Smooth muscle cell of the brain vasculature (primary cell): ENCODE measurements around the gene PTGER3.
A peak's percentile ranks its signal among the peaks of the same experiment; 100 is the strongest.

Experiments used
- DNase-seq: peaks from one replicate; pipeline ENCODE4 v3.0.0-alpha.2; 2012; ENCODE audit warnings: low read depth, low spot score

The PTGER3 gene

DNA sequence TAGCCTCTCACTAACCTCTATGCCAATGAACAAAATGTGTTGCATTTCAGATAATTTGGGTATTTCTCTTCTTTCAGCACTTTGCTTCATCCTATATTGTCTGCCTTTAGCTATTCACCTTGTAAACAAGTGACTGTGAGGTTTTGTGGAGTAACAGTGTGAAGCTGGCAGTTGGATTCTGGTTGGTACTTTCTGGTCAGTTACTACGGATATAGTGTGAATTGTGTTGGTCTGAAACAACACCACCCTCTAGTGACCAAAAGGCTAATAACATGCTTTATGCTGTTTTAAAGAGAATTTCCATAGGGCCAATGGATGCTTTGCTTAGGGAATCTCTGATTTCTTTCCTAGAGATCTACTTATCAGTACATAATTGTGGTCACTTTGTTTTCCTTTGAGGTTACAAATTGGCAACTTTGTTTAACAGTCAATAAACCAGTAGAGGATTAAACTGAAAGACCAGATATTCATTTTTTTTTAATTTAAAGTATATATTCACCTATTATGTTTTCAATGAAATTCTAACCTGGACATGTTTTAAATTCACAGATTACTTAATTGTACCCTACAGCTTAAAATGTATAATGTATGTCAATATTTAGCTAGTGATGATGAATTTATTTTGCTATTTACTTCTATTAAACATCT lies 2.5 kb upstream of the PTGER3 start:
- DNase-seq = peak; percentile 44

DNA sequence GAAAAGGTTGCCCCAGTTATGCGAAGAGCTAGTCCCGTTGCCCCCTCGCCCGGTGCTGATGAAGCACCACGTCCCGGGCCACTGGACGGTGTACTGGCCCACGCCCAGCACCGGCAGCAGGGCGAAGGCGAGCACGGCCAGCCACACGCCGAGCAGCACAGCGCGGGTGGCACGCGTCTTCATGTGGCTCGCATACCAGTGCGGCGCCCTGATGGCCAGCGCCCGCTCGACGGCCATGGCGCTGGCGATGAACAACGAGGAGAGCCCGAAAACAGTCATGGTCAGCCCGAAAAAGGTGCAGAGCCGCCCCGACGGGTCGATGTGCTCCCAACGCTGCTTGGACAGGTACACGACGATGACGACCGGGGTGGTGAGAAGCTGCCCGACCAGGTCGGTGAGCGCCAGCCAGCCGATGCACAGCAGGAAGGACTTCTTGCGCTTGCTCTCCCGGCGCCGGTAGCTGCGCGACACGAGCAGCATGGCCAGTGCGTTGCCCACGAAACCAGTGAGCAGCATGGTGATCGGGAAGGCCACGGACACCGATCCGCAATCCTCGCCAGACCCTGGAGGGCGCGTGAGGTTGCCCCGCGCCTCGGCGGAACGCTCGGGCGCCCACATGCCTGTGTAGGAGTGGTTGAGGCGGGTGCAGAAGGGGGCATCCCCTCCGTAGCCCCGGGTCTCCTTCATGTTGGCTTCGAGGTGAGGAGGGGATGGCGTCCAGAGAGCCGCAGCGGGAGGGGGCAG lies 553 bp downstream of the PTGER3 start:
- DNase-seq = no peak

DNA sequence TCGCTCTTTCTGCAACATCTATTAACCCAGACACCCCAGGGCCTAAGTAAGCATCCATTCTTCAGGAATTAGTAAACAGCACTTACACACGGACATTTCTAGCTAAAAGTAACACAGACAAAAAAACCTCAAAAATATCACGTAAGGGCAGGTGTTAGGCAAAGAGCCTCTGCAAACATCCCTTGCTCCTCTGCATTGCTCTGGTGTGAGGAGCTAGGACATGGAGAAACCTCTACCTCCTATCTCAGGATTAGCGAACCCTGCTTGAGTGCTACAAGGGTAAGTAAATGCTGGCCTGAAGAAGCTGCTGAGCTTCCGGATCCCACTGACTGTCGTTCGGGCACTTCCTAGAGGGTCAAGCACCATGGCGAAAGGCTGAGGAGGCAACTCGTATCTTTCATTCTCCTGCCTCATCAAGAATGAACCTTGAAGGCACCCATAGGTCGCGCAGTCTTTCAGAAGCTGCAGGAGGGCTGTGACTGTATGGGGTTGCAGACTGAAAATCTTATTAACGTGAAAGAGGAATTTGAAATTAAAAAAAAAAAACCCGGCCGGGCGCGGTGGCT lies 2.1 kb downstream of the PTGER3 start:
- DNase-seq = no peak

DNA sequence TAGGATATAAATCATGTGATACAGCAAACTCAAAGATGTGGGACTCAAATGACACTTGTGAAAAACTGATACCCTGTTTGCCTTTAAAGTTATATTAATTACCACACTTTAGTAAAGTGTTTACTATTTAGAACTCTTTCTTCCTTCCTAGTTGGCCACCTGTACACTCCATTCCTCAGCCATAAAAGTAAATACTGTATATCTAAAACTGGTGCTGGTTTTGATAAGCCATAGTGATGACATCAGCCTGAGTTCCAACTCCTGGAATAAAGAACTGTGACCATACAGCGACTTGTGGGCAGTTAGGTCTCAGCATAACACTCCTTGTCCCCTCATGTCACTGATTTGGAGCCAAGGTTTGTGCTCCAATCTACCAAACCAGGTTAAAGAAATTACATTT lies 2.8 kb downstream of the PTGER3 start:
- no peak for DNase-seq

DNA sequence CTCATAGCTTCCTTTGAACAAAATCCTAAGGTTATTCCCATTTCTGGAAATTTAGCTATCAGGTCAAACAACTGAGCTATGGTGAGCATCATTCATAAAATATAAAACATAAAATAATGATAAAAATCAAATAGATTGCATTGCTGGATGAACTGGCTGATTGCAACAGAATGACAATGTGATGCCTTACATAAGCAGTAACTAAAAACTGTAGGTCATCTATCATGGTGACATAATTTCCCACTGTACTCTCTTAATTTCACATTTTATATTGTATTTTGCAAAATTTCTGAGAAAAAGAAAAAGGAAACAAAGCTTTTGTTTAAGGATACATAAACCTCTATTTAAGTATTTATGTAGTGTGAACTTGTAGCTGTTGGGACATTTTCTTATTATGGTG lies 4.6 kb downstream of the PTGER3 start:
- DNase-seq = no peak

DNA sequence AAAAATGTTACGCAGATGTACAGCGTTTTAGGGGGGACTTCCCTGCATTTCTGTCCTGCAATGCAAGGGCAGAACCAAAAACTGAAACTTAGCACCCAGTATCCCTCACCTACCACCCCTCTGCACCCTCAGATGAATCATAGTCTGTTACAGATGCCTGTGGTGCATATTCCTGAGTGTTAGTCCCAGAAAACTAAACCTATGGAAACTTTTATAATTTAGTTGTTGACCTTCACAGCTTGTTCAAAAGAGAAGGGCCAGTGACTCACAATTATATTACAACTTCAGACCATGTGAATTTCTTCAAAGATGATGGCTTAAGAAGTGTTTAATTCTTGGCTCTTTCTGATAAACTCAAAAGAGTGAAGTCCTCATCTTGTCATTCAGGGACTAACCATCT lies 5.8 kb downstream of the PTGER3 start:
- DNase-seq = no peak

DNA sequence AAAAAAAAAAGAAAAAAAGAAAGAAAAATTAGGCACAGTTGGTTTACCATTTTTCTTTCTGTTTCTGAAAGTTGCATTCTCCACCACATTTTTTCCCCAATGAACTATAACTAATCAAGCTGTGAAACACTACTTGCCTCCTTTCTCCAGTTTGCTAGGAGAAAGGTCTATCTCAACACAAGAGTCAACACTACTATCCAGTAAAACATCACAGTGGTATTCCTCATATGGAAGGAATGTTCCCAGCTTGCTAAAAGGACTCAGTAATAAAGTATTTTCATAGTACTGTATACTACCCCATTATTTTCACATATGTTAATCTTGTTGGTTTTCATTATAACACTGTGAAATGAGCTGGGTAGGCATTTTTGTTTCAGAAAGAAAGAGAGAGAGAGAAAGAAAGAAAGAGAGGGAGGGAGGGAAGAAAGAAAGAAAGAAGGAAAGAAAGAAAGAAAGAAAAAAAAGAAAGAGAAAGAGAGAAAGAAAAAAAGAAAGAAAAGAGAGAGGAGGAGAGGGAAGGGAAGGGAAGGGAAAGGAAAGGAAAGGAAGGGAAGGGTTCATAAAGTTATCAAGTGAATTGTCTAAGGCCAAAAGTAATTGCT lies 7.9 kb downstream of the PTGER3 start:
- DNase-seq = no peak

DNA sequence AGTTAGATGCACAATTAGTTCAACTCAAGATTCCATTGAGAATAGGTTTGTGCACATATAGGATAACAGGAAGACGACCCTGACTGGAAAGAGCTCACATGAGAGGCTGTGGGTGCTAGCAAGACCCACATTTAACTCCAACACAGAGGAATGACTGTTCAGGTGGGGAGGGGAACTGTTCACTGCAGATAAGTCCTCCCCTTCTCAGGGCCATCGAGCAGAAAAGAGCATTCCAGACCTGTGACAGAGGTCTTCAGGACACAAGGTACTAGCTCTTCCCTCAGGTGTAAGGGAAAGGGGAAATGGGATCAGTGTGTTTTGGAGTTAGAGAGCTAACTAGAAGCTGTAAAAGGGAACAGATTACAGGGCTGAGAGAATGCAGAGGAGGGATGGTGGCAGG lies 8.7 kb downstream of the PTGER3 start:
- DNase-seq = no peak

DNA sequence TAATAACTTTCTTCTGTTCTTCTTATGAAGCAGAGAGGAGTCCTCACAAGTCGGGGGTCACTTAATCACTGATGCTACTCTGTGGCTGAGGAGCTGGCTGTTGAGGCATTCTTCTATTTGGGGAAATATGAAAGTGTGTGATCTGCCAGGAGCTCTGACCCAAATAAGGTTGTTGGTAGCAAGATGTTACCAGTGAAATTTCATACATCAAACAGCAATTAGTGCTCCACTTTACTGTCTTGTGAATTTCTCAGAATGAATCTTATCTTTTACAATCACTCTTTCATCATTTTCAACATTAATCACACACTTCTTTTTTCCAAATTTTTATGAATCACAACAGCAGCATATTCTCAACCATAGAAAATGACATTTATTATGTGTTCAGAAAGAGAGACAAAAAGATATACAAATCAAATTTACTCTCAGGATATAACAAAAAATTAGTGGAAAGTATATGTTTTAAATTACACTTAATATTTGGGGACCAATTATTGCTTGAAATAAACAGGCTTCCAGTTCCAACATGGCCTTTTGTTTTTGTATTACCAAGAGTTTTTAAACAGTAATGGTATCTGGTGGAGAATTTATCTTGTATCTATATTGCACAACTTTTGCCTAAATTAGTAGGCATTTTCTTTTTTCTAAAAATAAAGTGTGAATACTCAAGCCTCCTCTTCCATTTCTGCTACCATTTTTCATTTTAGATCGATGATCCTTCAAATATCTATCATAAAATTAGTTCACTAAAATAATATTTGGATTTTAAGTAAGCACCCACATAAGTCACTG lies 9.6 kb downstream of the PTGER3 start:
- no peak for DNase-seq

DNA sequence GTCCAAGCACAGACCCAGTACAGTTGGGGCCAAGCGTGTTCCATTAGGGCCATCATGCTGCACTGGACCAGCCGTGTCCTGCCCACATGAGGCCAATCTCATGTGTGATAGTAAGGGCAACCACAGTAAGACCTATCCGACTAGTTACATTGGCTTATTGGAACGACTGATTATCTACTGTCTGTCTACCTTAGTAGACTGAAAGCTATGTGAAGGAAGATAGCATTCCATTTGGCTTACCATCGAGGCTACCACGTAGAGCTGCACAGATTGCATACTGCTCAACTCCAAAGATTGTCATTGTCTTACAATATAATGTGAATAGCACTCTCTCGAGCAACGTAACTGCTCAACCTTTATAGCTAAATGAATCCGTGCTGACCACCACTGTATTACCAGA lies 10.6 kb downstream of the PTGER3 start:
- no peak for DNase-seq

DNA sequence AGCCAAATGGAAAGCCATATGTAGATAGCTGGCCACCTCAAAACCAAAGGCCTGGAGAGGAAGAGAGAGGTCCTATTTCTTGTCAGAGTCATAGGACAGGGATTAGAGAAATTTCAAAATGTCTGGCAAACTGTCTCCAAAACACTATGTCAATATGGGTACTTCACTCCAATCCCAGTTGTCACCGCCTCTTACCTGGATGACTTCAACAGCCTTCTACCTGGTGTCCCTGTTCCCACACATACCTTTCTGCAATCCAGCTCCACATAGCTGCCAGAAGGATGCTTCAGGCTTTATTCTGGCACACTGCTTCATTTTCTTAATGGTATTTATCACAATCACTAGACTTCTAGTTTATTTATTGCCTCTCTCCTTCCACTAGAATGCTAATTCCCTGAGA lies 14.5 kb downstream of the PTGER3 start:
- DNase-seq = no peak

DNA sequence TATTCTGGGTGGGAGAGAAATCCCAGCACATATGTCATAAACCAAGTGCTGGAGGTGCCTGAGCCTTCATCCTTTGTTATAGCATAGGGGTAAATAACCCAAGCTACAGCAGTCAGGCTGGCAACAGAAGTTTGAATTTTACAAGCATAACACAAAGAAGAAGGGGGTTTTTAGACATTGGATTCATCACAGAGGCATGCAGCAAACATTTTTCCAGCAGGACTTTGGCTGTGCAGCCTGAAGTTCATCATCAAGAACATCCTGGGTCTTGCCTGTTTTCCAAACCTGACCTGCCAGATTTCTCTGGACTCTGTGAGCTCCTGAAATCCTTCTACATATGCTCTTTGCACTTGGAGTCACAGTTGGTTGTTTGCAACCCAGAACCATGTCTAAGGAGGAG lies 16.2 kb downstream of the PTGER3 start:
- no peak for DNase-seq

DNA sequence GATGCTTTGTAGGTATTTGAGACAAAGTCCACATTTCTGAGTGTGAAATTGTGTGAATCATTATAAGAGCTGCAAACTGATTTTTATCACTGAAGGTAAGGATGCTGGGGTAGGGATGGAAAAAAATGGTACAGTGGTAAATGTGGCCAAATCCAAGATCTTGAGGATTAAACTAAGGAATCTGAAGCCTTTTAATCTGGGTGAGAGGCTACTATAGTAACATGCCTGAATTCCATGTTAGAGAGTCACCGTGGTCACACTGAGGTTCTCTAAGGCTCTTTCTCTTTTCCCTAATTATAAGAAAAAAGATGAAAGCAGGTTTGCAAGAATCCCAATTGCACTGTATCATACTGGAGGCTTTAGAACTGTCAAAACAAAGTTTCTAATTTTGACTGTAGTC lies 17.6 kb downstream of the PTGER3 start:
- no peak for DNase-seq

DNA sequence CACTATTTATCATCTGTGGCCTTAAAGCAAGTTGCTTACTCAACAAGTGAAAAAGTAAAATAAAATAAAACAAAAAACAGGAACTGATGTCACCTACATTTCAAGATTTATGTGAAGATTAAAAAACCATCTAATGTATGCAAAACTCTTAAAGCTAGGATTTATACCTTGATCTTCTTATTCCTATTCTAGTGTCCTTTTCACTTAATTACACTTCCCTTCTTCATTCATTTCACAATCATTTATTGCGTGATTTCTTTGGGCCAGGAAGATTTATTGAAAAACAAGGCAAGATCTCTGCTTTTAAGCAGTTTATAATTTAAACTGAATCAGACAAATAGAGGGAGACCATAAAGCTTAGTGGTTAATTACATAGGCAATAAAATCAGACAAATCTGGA lies 18.6 kb downstream of the PTGER3 start:
- no peak for DNase-seq

DNA sequence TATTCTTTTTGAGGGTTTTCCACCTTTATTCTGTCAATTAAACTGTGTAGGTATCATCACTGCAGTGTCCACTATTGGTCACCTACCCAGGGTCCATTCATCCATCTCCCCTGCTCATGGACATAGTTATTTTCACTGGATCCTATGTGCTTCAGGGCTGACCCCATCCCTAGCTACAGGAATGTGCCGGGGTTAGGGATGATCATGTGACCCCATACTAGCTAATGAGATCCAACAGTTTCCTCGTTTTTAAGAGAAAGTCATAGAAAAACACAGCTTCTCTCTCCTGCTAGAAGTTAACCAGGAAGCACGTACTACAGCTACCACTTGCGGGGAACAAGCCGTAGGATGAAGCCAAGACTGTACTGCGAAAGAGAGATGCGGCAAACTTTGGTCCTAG lies 19.6 kb downstream of the PTGER3 start:
- DNase-seq = no peak

DNA sequence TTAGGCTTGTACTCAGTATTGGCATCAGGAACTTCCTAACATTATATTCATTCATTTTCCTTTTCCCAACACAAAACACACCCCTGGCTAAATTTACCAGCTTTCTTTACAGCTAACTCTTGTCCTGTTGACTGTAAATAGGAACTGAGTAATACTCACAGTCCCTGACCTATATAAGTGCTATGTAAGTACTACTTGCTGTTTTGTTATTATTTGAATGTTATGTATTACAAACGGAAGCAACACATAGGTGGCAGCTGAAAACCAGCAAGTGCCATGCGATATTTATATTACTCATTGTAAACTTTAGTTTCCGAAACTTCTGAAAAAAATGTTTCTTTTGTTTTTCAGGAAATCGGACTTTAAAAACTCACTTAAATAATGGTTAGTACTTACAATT lies 21.5 kb downstream of the PTGER3 start:
- DNase-seq = no peak

DNA sequence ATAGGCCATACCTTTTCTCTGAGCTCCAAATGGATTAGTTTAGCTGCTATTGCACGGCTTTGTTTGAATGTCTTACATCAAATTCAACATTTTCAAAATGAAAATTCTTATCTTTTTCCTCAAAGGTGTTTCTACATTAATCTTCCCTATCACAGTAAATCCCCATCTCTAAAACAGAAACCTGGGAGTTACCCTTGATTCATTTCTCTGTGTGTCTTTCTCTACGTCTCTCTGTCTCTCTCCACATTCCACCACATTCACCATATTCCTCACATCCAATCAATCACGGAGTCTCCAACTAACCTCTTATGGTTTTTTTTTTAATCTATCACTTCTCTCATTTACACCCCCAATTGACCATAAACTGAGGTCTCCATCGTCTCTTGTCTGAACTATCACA lies 24.1 kb downstream of the PTGER3 start:
- no peak for DNase-seq

DNA sequence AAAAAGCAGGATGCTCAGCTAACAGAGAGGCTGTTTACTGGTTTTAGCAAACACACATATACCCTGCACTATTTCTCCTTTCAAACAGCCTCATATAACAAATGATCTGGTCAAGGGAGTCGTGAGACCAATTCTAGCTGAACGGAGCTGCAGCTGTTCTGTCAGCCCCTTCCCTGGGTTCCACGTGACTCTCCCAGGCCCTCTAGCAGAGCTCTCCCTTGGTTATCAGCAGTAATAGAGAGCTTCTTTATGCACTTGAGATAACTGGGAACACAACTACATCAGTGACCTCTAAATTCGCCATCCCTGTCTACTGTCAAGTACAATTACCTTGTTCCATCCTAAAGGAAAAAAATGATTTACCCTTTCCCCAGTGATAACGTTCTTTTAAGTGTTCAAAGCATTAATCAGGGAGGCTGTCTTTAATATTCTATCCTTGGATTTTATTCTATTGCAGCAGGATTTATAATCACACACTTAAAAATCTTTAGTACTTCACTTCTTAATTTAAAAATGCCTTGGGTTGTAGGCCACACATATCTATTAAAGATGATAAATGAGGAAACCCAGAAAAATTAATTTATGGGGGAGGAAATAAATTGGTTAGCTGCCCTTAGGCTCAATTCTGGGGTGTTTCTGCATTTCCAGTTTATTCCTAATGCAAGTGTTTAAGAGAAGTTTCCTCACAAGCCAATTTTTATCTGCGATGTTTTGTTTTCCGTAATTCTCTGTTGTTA lies 28.2 kb downstream of the PTGER3 start:
- DNase-seq = no peak

DNA sequence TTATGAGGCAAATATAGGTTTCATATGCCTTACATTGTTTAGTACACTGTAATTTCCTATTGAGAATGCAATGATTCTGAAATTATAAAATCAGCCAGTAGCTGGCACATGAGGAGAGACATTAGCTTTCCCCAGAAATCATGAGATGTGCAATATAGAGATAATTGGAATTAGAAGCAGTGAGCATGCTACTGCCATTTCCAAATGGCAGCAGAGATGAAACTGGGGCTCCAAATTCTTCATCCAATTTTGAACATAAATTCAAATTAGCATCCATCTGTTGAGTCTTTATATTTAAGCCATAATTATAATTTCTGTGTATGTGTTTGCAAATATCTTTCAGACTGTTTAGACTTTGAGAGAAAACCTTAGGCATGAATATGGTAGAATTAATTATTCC lies 28.8 kb downstream of the PTGER3 start:
- DNase-seq = no peak

DNA sequence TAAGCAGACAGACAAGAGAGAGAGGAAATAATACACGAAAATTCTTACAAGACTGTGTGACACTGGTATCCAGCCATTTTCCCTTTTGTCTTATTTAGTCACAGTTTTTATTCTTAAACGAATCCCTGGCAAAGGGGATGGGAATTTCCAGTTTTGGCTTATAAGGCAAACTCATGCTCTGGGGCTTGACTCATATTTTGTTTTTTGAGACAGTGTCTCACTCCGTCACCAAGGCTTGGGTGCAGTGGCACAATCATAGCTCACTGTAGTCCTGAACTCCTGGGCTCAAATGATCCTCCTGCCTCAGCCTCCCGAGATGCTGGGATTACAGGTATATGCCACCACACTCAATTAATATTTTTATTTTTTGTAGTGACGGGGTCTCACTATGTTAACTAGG lies 31.9 kb downstream of the PTGER3 start:
- DNase-seq = no peak

DNA sequence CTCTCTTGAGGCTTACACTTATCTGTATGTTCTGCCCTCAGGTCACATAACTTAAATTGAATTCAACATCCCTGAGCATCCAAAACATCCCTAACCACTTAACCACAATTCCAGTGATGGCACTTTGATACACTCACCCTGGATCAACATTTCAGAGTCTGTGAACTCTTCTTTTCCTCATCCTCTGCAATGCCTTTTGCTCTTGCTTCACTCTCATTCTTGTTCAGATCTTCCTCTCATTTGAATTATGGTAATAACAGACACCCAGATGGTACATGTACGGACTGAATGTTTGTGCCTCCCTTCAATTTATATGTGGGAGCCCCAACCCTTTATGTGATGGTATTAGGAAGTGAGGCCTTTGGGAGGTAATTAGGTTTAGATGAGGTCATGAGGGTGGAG lies 33.4 kb downstream of the PTGER3 start:
- DNase-seq = no peak
